Measurements from ENCODE around the gene NTNG1. TPM values are rescaled to one million over a fixed set of nuclear protein-coding genes. Genes with fewer than 3 reads are reported as not detected.

The NTNG1 gene
- total and polyA plus RNA-seq, 2 of the 13 experiments (the other 11 are each of a cell fraction or from before 2014, with no cell fraction given): not detected

- TF ChIP-seq ZGPAT (CRISPR knock-in tag; IDR thresholded peaks at IDR 0.05) (no peak), JUN (CRISPR knock-in tag; IDR thresholded peaks at IDR 0.05) (no peak), ZNF576 (CRISPR knock-in tag; IDR thresholded peaks at IDR 0.05) (no peak)
Observed at GRCh38 chr1:107499139-107499744, 358.4 kb downstream of the NTNG1 start (continued).

GRCh38 chr1:107501081-107501605, 360.3 kb downstream of the NTNG1 start:
- no TSS peak for BruUV-seq (replicated peaks)
- Histone ChIP-seq H3K9ac (ENCODE audit: insufficient read depth, low read depth, low read length) (no peak overlapping the region), H3K36me3 (replicated peaks in 1 of 2; ENCODE audit: control insufficient read depth in 1 of 2, insufficient read depth in 2 of 2, low read length in 2 of 2) (no peaks in the 10 kb centered on the region), H3K4me2 (ENCODE audit: low read depth, low read length) (no peak overlapping the region), H3K79me2 (ENCODE audit: insufficient read depth, low read length) (no peaks in the 10 kb centered on the region), H2AFZ (ENCODE audit: low read length) (no peak overlapping the region), H4K20me1 (ENCODE audit: insufficient read depth, low read length) (no peaks in the 10 kb centered on the region), H3K27me3 (ENCODE audit: control insufficient read depth in 1 of 2, insufficient read depth in 2 of 2, low read length in 2 of 2) (no peaks in the 10 kb centered on the region), H3K9me3 (ENCODE audit: low read length) (no peaks in the 10 kb centered on the region), H3K4me3 (replicated peaks in 1 of 3; ENCODE audit: insufficient read depth in 1 of 3, low read depth in 2 of 3, low read length in 3 of 3) (no peak overlapping the region), H3K4me1 (ENCODE audit: insufficient read depth, low read length) (peaks cover under 1% of the 10 kb centered on the region; the same call in 1 of the 2 replicates), H3K27ac (ENCODE audit: extremely low read length, insufficient read depth, low read length) (no peak overlapping the region)
- 51% methylated on average over 6 of the region's 6 CpGs for WGBS (ENCODE audit: low lambda C conversion rate)
- FAIRE-seq: no peak
- DNase-seq (ENCODE audit: low spot score): no peak
- intact Hi-C loops (cut with micrococcal nuclease; ENCODE audit: unreplicated experiment) (no loop called here), in situ Hi-C loops (cut with HindIII; ENCODE audit: extremely low pct_ligation_motif_present, low pct_unique_long_range_greater_than_20kb) (no loop called here)
- no peak for ATAC-seq
- ChIA-PET CTCF (ENCODE audit: low intra/inter-chr PET ratio, low total read pairs) (no interaction called here), POLR2A (no interaction called here)
- TF ChIP-seq FOSL1 (CRISPR knock-in tag; IDR thresholded peaks at IDR 0.05; ENCODE audit: borderline replicate concordance): no peak
- no peak for TF ChIP-seq MAFG (CRISPR knock-in tag; IDR thresholded peaks at IDR 0.05)
- TF ChIP-seq RERE (CRISPR knock-in tag; IDR thresholded peaks at IDR 0.05; ENCODE audit: low read depth): no peak
- TF ChIP-seq FOXP4 (CRISPR knock-in tag; IDR thresholded peaks at IDR 0.05): no peak
- TF ChIP-seq ZSCAN20 (CRISPR knock-in tag; IDR thresholded peaks at IDR 0.05; ENCODE audit: borderline replicate concordance): no peak
- no peak for TF ChIP-seq ZFYVE20 (CRISPR knock-in tag; IDR thresholded peaks at IDR 0.05; ENCODE audit: borderline replicate concordance, low read depth)
- no peak for TF ChIP-seq CREBL2 (CRISPR knock-in tag; IDR thresholded peaks at IDR 0.05; ENCODE audit: borderline replicate concordance)
- TF ChIP-seq ZNF33B (CRISPR knock-in tag; IDR thresholded peaks at IDR 0.05): no peak
- no peak for TF ChIP-seq KLF9 (CRISPR knock-in tag; IDR thresholded peaks at IDR 0.05; ENCODE audit: low read depth)
- no peak for TF ChIP-seq MEIS2 (CRISPR knock-in tag; IDR thresholded peaks at IDR 0.05)
